ENCODE measurements around the gene SAT1.

Gene SAT1

GRCh38 chrX:23826653-23827052, 43.7 kb downstream of the SAT1 start:
- no peak for TF ChIP-seq CTCF (IDR thresholded peaks at IDR 0.05; ENCODE audit: low read depth, low read length, missing control alignments)

GRCh38 chrX:23828881-23829280, 45.9 kb downstream of the SAT1 start:
- no peaks in the 10 kb centered on the region for H3K36me3 ChIP-seq (replicated peaks)
- no peak for DNase-seq
- in situ Hi-C loops (cut with HindIII; ENCODE audit: low pct_ligation_motif_present, low sequenced_read_pairs), result no loop called here
- no peak overlapping the region for H3K27ac ChIP-seq
- no peaks in the 10 kb centered on the region for H3K27me3 ChIP-seq (replicated peaks)
- TF ChIP-seq CTCF (IDR thresholded peaks at IDR 0.05; ENCODE audit: low read depth, low read length, missing control alignments), result no peak
- no peak overlapping the region for H3K4me3 ChIP-seq (ENCODE audit: low read depth, low read length)

More at GRCh38 chrX:23826653-23827052, 43.7 kb downstream of the SAT1 start:
- Histone ChIP-seq H3K36me3 (replicated peaks) (no peaks in the 10 kb centered on the region), H3K4me3 (ENCODE audit: low read depth, low read length) (no peak overlapping the region), H3K27me3 (replicated peaks) (no peaks in the 10 kb centered on the region), H3K27ac (no peak overlapping the region)
- DNase-seq, result no peak
- in situ Hi-C loops (cut with HindIII; ENCODE audit: low pct_ligation_motif_present, low sequenced_read_pairs), result no loop called here

- Histone ChIP-seq H3K36me3 (replicated peaks) (no peaks in the 10 kb centered on the region), H3K27ac (no peak overlapping the region), H3K27me3 (replicated peaks) (no peaks in the 10 kb centered on the region), H3K4me3 (ENCODE audit: low read depth, low read length) (no peak overlapping the region)
- no peak for DNase-seq
- in situ Hi-C loops (cut with HindIII; ENCODE audit: low pct_ligation_motif_present, low sequenced_read_pairs), result no loop called here
- TF ChIP-seq CTCF (IDR thresholded peaks at IDR 0.05; ENCODE audit: low read depth, low read length, missing control alignments), result no peak
These were observed 49.7 kb downstream of the SAT1 start for GRCh38 chrX:23832721-23833120.

All from brain microvascular endothelial cell (primary cell).